Kidney (tissue), 14 donors: ENCODE measurements around the gene LITAFD. TPM values are rescaled to one million over a fixed set of nuclear protein-coding genes. Genes with fewer than 3 reads are reported as not detected.

ENCODE experiments used
- DNase-seq, 5 donors: peaks; one replicate each; pipeline ENCODE4 v3.0.0-alpha.2; 2013 to 2020
- FAIRE-seq: peaks from 2 replicates; lab custom pipeline; 2012; peaks lifted over from hg19 to GRCh38; lab: Jason Lieb, UNC
- H3K27ac ChIP-seq, 2 donors: one replicate each; pipeline ENCODE4 v1.7.0; 2013; ENCODE audit warnings: low read depth in 2 of 2, low read length in 2 of 2, inconsistent platforms in 1 of 2
- H3K27me3 ChIP-seq: one replicate; pipeline ENCODE4 v1.7.1; 2013; ENCODE audit warnings: low read length, inconsistent platforms; ENCODE audit not compliant: control insufficient read depth, insufficient read depth
- H3K36me3 ChIP-seq, 3 donors: one replicate each; pipeline versions ENCODE4 v1.7.0 to v1.7.1; 2013; ENCODE audit warnings: low read length in 3 of 3, control low read depth in 1 of 3, inconsistent platforms in 1 of 3; ENCODE audit not compliant: insufficient read depth in 3 of 3, control insufficient read depth in 2 of 3
- H3K4me1 ChIP-seq, 3 donors: one replicate each; pipeline versions ENCODE4 v1.7.0 to v1.7.1; 2013; ENCODE audit warnings: low read length in 3 of 3, inconsistent platforms in 1 of 3, low read depth in 1 of 3; ENCODE audit not compliant: control insufficient read depth in 2 of 3, insufficient read depth in 2 of 3
- H3K4me3 ChIP-seq, 3 donors: one replicate each; pipeline versions ENCODE4 v1.7.0 to v1.8.1; 2013; ENCODE audit warnings: low read length in 3 of 3, control low read depth in 1 of 3, inconsistent platforms in 1 of 3
- H3K9ac ChIP-seq, 3 donors: one replicate each; pipeline versions ENCODE4 v1.7.0 to v1.7.1; 2013; ENCODE audit warnings: low read length in 3 of 3, control low read depth in 1 of 3, inconsistent platforms in 1 of 3
- H3K9me3 ChIP-seq, 3 donors: one replicate each; pipeline versions ENCODE4 v1.7.0 to v1.7.1; 2013; ENCODE audit warnings: low read length in 3 of 3, control low read depth in 1 of 3, inconsistent platforms in 1 of 3; ENCODE audit not compliant: control insufficient read depth in 2 of 3, insufficient read depth in 1 of 3
- intact Hi-C: fragments of 100-400 bp; cut with DNase I; formaldehyde crosslinking; loops from one replicate; pipeline ENCODE4 v1.11.1; 2022
- polyA plus RNA-seq: library from polyadenylated mRNA; stranded (reverse); fragments of 350-450 nt; fragmentation: Illumina TruSeq; extraction: RNeasy Lipid Tissue Mini Kit (QIAGEN cat#74804); gene quantifications from one replicate; pipeline ENCODE4 v1.2.3, GENCODE V29; 2014; ENCODE audit warnings: low read depth, low replicate concordance; ENCODE audit not compliant: insufficient read depth
- total RNA-seq: library from RNA; stranded (reverse); fragmentation: NEBNext Ultra II Directional; extraction: Animal tissue kit (Norgen Biotek cat#: 25700); gene quantifications from one replicate; pipeline ENCODE4 v1.2.1, GENCODE V29; 2021
- TF ChIP-seq, protein P1 (sequence below): IDR thresholded peaks from 3 replicates; pipeline ENCODE4 v1.5.1; 2012; ENCODE audit warnings: mild to moderate bottlenecking, moderate library complexity, borderline replicate concordance; ENCODE audit not compliant: insufficient read depth; ENCODE audit errors: extremely low read depth
- donor health status: control.
- donor health status: control.
- donor health status: control.
- donor health status: control.
- donor health status: control.
- donor health status: DM: yes; HTN: yes; CAD: no.
- donor health status: Normal renal cell carcinoma (clear cell type).

LITAFD gene
- total and polyA plus RNA-seq, 2 donors from 2014 or later, result not detected

DNA sequence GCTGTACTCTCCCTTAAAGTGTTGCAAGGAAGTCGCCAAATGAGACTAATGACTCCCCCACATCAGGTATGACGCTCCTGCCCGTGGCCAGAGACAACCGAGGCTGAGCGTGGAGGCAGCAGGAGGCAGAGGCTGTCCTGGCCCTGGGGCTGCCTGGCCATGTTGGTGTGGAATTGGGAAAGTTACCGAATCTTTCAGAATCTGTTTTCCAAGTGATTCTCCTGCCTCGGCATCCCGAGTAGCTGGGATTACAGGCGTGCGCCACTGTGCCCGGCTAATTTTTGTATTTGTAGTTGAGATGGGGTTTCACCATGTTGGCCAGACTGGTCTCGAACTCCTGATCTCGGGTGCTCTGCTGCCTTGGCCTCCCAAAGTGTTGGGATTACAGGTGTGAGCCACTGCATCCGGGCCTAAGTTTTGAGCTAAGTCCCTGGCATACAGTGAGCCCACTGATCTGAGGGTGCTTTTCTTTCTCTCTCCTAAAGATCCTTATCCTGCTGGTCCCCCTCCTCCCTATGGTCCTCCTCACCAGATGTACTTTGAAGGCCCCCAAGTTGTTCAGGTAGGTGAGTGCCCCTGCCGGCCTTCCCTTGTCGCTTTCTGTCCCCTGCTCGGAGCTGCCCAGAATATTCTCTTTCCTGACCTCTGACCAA is 700 bp downstream of the LITAFD start:
- H3K4me3 ChIP-seq, result no peak overlapping the region
- no peaks in the 10 kb centered on the region for H3K36me3 ChIP-seq
- DNase-seq, result no peak
- TF ChIP-seq, protein P1, sequence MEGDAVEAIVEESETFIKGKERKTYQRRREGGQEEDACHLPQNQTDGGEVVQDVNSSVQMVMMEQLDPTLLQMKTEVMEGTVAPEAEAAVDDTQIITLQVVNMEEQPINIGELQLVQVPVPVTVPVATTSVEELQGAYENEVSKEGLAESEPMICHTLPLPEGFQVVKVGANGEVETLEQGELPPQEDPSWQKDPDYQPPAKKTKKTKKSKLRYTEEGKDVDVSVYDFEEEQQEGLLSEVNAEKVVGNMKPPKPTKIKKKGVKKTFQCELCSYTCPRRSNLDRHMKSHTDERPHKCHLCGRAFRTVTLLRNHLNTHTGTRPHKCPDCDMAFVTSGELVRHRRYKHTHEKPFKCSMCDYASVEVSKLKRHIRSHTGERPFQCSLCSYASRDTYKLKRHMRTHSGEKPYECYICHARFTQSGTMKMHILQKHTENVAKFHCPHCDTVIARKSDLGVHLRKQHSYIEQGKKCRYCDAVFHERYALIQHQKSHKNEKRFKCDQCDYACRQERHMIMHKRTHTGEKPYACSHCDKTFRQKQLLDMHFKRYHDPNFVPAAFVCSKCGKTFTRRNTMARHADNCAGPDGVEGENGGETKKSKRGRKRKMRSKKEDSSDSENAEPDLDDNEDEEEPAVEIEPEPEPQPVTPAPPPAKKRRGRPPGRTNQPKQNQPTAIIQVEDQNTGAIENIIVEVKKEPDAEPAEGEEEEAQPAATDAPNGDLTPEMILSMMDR, result no peak
- H3K9me3 ChIP-seq, result no peaks in the 10 kb centered on the region
- no peaks in the 10 kb centered on the region for H3K27me3 ChIP-seq
- intact Hi-C loops, result loop anchor here (5.0 to 10.0 kb wide), 2 partner anchors 78 to 226 kb away; no protein-coding TSS in a partner anchor
- no peak for FAIRE-seq
- no peak overlapping the region for H3K9ac ChIP-seq
- H3K4me1 ChIP-seq, result peaks cover 0 to 4% (median 0%) of the 10 kb centered on the region in 3 donors
- H3K27ac ChIP-seq, result no peak overlapping the region

GRCh38 chr16:8885674-8886592 is 3.8 kb downstream of the LITAFD start:
- intact Hi-C loops, result loop anchor here (10.0 kb wide), 1 partner anchor 81 kb away; no protein-coding TSS in a partner anchor
- no peak overlapping the region for H3K4me3 ChIP-seq
- H3K36me3 ChIP-seq, result peaks cover 0 to 9% (median 4%) of the 10 kb centered on the region in 3 donors
- no peak overlapping the region for H3K27ac ChIP-seq
- peak; percentile 36 to 73 (median 53) for DNase-seq
- H3K27me3 ChIP-seq, result no peaks in the 10 kb centered on the region
- H3K4me1 ChIP-seq, result peaks cover 0 to 4% (median 0%) of the 10 kb centered on the region in 3 donors
- TF ChIP-seq, protein P1, result no peak
- no peak for FAIRE-seq
- no peaks in the 10 kb centered on the region for H3K9me3 ChIP-seq
- H3K9ac ChIP-seq, result no peak overlapping the region

- no peak for FAIRE-seq
- intact Hi-C loops, result loop anchor here (10.0 kb wide), 1 partner anchor 82 kb away; no protein-coding TSS in a partner anchor
- TF ChIP-seq, protein P1, result no peak
- no peak overlapping the region for H3K9ac ChIP-seq
- H3K27ac ChIP-seq, result no peak overlapping the region
- DNase-seq, result peak in 1 of 5 donors; percentile 17
- H3K4me1 ChIP-seq, result peaks cover 0 to 4% (median 0%) of the 10 kb centered on the region in 3 donors
- peaks cover 0 to 17% (median 8%) of the 10 kb centered on the region in 3 donors for H3K36me3 ChIP-seq
- H3K27me3 ChIP-seq, result no peaks in the 10 kb centered on the region
- H3K4me3 ChIP-seq, result no peak overlapping the region
- no peaks in the 10 kb centered on the region for H3K9me3 ChIP-seq
These were observed 4.7 kb downstream of the LITAFD start for GRCh38 chr16:8886593-8887430.
